GM10248 (cell line): ENCODE results near the gene TTLL10.
A peak's percentile ranks its signal among the peaks of the same experiment; 100 is the strongest.

Source experiments
- CTCF ChIA-PET: fragments of 300-600 bp; sonication (Branson Sonifier 250); formaldehyde crosslinking; extraction: SDS; loops from one replicate; lab custom pipeline; 2021; ENCODE audit warnings: antibody characterized with exemption; lab: Yijun Ruan, JAX
- POLR2A ChIA-PET: fragments of 350-650 bp; sonication (Branson Sonifier 250); formaldehyde crosslinking; extraction: SDS; loops from one replicate; lab custom pipeline; 2020; ENCODE audit warnings: antibody characterized with exemption; lab: Yijun Ruan, JAX
- DNase-seq: peaks from one replicate; pipeline ENCODE4 v3.0.0; 2012; ENCODE audit errors: extremely low spot score
- CTCF ChIP-seq: IDR thresholded peaks from 2 replicates; pipeline ENCODE4 v1.5.1; 2012; ENCODE audit warnings: mild to moderate bottlenecking, low read depth; ENCODE audit errors: extremely low read depth, missing control alignments, control extremely low read depth

Gene TTLL10

GRCh38 chr1:1230656-1231399 lies 57.1 kb downstream of the TTLL10 start:
- ChIA-PET POLR2A (no interaction called here), CTCF (interaction anchor here (0.8 to 2.9 kb wide), 6 partner anchors 11 to 167 kb away, joined by 3 to 8 read pairs (median 3); partner anchors contain the start of gene UBE2J2)
- TF ChIP-seq CTCF, result no peak
- no peak for DNase-seq

- TF ChIP-seq CTCF, result no peak
- ChIA-PET POLR2A (interaction anchor here (0.6 kb wide), 1 partner anchor 144 kb away, joined by 3 read pairs; the partner anchor contains the start of gene AURKAIP1), CTCF (interaction anchor here (0.8 to 2.9 kb wide), 7 partner anchors 10 to 168 kb away, joined by 3 to 8 read pairs (median 3); partner anchors contain the start of gene UBE2J2)
- peak; percentile 100 for DNase-seq
Observed at GRCh38 chr1:1231400-1232207, 57.9 kb downstream of the TTLL10 start, which contains the start of gene SDF4. Gene SDF4, minus strand, starts transcription at chr1:1232001. Its CDS starts 3,229 bp downstream, at chr1:1228772.

- ChIA-PET POLR2A (no interaction called here), CTCF (interaction anchor here (1.5 kb wide), 1 partner anchor 110 kb away, joined by 3 read pairs; no protein-coding TSS in a partner anchor)
- DNase-seq, result no peak
- no peak for TF ChIP-seq CTCF
Observed at GRCh38 chr1:1232208-1232795, 58.6 kb downstream of the TTLL10 start, which contains the start of gene B3GALT6. Gene B3GALT6, plus strand, starts transcription at chr1:1232237. Its CDS starts 42 bp downstream, at chr1:1232279.

GRCh38 chr1:1232796-1233566 lies 59.3 kb downstream of the TTLL10 start:
- POLR2A ChIA-PET, result no interaction called here

GRCh38 chr1:1233567-1233892 lies 59.9 kb downstream of the TTLL10 start:
- no peak for TF ChIP-seq CTCF
- POLR2A ChIA-PET, result no interaction called here
- CTCF ChIA-PET, result no interaction called here
- no peak for DNase-seq

More at GRCh38 chr1:1232796-1233566, 59.3 kb downstream of the TTLL10 start:
- no peak for TF ChIP-seq CTCF
- DNase-seq, result no peak
- CTCF ChIA-PET, result interaction anchor here (1.5 kb wide), 1 partner anchor 111 kb away, joined by 3 read pairs; no protein-coding TSS in a partner anchor
